Body of pancreas (tissue), 4 donors: ENCODE measurements around the gene KCNJ10. TPM values are rescaled to one million over a fixed set of nuclear protein-coding genes. Genes with fewer than 3 reads are reported as not detected.

Source experiments
- ATAC-seq: fragments of 150-250 bp; one replicate; pipeline ENCODE4 v1.9.1; 2016
- DNase-seq, 4 donors: peaks; one replicate each; pipeline ENCODE4 v3.0.0-alpha.2; 2019
- H3K27ac ChIP-seq, 4 donors: fragments of 200-600 bp; sonication (generic); 1 replicate in 3 of 4; 2 replicates in 1 of 4; pipeline versions ENCODE4 v1.5.1 to v1.6.1; 2016 to 2019; ENCODE audit warnings: mild to moderate bottlenecking in 1 of 4, mixed read lengths in 1 of 4, moderate library complexity in 1 of 4
- H3K27me3 ChIP-seq, 2 donors: fragments of 200-600 bp; sonication (generic); one replicate each; pipeline ENCODE4 v1.6.0; 2016; ENCODE audit warnings: mild to moderate bottlenecking in 1 of 2
- H3K36me3 ChIP-seq, 2 donors: fragments of 200-600 bp; sonication (generic); replicated peaks in 1 of 2; 2 replicates each; pipeline ENCODE4 v1.5.1; 2016; ENCODE audit warnings: low read depth in 2 of 2; ENCODE audit not compliant: insufficient read depth in 1 of 2
- H3K4me1 ChIP-seq: fragments of 200-600 bp; sonication (generic); one replicate; pipeline ENCODE4 v1.6.0; 2016
- H3K4me3 ChIP-seq, 2 donors: fragments of 200-600 bp; sonication (generic); 1 replicate in 1 of 2; 2 replicates in 1 of 2; pipeline ENCODE4 v1.5.1; 2016 to 2019
- H3K9me3 ChIP-seq, 3 donors: fragments of 200-600 bp; sonication (generic); 1 replicate in 2 of 3; 2 replicates in 1 of 3; pipeline ENCODE4 v1.5.1; 2016
- POLR2A ChIP-seq, 3 donors: fragments of 450-650 bp; IDR thresholded peaks; one replicate each; pipeline ENCODE4 v1.6.1; 2016; ENCODE audit warnings: antibody characterized with exemption in 3 of 3, mild to moderate bottlenecking in 2 of 3
- WGBS, 2 donors: methylation state at CpG; one replicate each; pipeline ENCODE4 v1.1.5; 2017; 5-methylcytosine and 5-hydroxymethylcytosine counted together
- intact Hi-C: fragments of 100-400 bp; cut with DNase I; formaldehyde crosslinking; loops from one replicate; pipeline ENCODE4 v1.15.1; 2023
- total RNA-seq, 2 donors: library from RNA; depleted of rRNA; stranded (reverse); fragments of >200 nt; gene quantifications; one replicate each; pipeline ENCODE4 v1.1.0, GENCODE V29; 2016
- TF ChIP-seq, protein P1 (sequence below), 7 experiments: fragments of 450-650 bp in 4 of 7; fragments of 200-600 bp in 3 of 7; sonication (generic) in 3 of 7; IDR thresholded peaks; one replicate each; pipeline ENCODE4 v1.5.1; 2016 to 2019; ENCODE audit warnings: antibody characterized with exemption in 7 of 7

The KCNJ10 gene
- total RNA-seq, 2 donors from 2014 or later = not detected

DNA sequence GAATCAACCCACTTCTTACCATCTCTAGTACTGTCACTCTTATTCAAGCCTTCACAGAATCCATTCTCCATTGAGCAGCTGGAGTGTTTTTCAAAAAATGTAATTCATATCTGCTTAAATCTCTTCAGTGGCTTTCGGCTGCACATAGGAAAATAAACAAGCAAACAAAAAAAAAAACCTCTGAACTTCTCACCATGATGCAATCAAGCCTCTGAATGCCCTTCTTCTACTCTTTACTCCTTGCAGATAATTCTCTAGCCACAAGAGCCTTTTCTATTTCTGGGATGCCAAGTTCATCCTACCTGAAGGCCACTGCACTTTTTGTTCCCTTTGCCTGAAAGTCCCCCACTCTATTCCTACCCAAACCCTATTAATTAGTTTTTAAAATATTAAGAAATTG is 52.4 kb downstream of the KCNJ10 start:
- Histone ChIP-seq H3K27me3 (no peaks in the 10 kb centered on the region), H3K9me3 (no peaks in the 10 kb centered on the region), H3K27ac (no peak overlapping the region), H3K4me1 (no peaks in the 10 kb centered on the region), H3K4me3 (no peak overlapping the region), H3K36me3 (no peaks in the 10 kb centered on the region)
- intact Hi-C loops = no loop called here
- no peak for DNase-seq
- no peak for ATAC-seq
- WGBS, 2 donors = 38 to 59% methylated on average over 1 of the region's 1 CpG
- TF ChIP-seq, protein P1, sequence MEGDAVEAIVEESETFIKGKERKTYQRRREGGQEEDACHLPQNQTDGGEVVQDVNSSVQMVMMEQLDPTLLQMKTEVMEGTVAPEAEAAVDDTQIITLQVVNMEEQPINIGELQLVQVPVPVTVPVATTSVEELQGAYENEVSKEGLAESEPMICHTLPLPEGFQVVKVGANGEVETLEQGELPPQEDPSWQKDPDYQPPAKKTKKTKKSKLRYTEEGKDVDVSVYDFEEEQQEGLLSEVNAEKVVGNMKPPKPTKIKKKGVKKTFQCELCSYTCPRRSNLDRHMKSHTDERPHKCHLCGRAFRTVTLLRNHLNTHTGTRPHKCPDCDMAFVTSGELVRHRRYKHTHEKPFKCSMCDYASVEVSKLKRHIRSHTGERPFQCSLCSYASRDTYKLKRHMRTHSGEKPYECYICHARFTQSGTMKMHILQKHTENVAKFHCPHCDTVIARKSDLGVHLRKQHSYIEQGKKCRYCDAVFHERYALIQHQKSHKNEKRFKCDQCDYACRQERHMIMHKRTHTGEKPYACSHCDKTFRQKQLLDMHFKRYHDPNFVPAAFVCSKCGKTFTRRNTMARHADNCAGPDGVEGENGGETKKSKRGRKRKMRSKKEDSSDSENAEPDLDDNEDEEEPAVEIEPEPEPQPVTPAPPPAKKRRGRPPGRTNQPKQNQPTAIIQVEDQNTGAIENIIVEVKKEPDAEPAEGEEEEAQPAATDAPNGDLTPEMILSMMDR (IDR thresholded peaks at IDR 0.05) = no peak
- TF ChIP-seq POLR2A (IDR thresholded peaks at IDR 0.05) = no peak

DNA sequence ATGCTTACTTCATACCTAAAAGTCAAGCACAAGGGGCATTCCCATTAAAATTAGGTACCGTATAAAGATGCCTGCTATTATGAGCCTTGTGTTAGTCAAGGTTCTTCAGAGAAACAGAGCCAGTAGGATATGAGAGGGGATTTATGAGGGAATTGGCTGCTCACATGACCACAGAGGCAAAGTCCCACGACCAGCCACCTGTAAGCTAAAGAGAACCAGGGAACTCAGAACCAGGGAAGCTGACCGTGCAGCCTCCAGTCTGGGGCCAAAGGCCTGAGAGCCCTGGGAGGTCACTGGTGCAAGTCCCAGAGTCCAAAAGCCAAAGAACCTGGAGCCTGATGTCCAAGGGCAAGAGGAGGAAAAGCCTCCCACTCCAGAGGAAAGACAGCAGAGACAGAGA is 58.2 kb downstream of the KCNJ10 start:
- no peaks in the 10 kb centered on the region for H3K27me3 ChIP-seq
- TF ChIP-seq POLR2A (IDR thresholded peaks at IDR 0.05) = no peak
- TF ChIP-seq, protein P1 (IDR thresholded peaks at IDR 0.05) = no peak
- no peak overlapping the region for H3K4me3 ChIP-seq
- WGBS, 2 donors = 55 to 73% methylated on average over 3 of the region's 3 CpGs
- no peaks in the 10 kb centered on the region for H3K36me3 ChIP-seq
- no peak for DNase-seq
- ATAC-seq = no peak
- no peaks in the 10 kb centered on the region for H3K4me1 ChIP-seq
- intact Hi-C loops = loop anchor here (5.0 kb wide), 1 partner anchor 214 kb away; no protein-coding TSS in a partner anchor
- no peak overlapping the region for H3K27ac ChIP-seq
- H3K9me3 ChIP-seq = no peaks in the 10 kb centered on the region

DNA sequence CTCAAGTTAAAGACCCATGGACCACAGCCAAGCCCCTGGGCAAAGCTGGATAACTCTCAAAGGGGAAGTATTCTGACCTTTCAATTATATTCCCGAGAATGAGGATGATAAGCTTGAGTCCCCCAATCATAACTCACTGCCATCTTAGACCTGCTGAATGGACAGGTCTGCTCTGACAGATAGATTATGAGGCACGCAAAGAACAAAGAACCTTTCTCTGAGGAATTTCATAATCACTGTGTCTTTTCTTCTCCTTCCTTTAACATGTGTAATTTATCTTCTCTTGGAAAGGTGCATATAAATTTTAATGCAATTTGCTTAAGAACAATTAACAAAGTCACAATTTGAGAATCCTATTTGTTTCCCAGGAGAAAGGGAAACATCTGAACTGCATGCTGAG is 60.2 kb downstream of the KCNJ10 start:
- Histone ChIP-seq H3K27ac (no peak overlapping the region), H3K4me1 (no peaks in the 10 kb centered on the region), H3K9me3 (no peaks in the 10 kb centered on the region), H3K4me3 (no peak overlapping the region), H3K27me3 (no peaks in the 10 kb centered on the region), H3K36me3 (no peaks in the 10 kb centered on the region)
- intact Hi-C loops = loop anchor here (5.0 kb wide), 1 partner anchor 212 kb away; no protein-coding TSS in a partner anchor
- DNase-seq (no peak), ATAC-seq (no peak)
- 27 to 31% methylated on average over 2 of the region's 2 CpGs for WGBS, 2 donors
- TF ChIP-seq, protein P1 (IDR thresholded peaks at IDR 0.05) = no peak
- TF ChIP-seq POLR2A (IDR thresholded peaks at IDR 0.05) = no peak

DNA sequence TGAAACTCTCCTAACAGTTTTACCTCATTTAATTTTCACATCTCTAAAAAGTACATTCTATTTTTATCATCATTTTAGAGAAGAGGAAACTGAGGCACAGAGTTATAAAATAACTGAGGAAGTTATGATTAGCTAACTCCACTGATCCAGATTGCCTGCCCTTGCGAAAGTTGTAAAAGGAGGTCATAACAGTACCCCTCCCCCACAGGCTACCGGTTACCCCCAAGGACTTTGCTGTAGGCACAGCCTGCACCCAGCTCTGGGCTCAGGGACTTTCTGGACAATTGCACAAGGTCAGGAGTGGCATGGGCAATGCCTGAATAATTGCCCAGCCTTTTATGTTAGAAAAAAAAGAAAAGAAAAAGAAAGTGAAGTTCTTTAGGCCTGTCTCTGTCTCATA is 60.9 kb downstream of the KCNJ10 start:
- ATAC-seq (no peak), DNase-seq (no peak)
- no peak overlapping the region for H3K4me3 ChIP-seq
- no peaks in the 10 kb centered on the region for H3K36me3 ChIP-seq
- intact Hi-C loops = no loop called here
- TF ChIP-seq POLR2A (IDR thresholded peaks at IDR 0.05) = no peak
- TF ChIP-seq, protein P1 (IDR thresholded peaks at IDR 0.05) = no peak
- no peaks in the 10 kb centered on the region for H3K27me3 ChIP-seq
- no peaks in the 10 kb centered on the region for H3K9me3 ChIP-seq
- 31 to 55% methylated on average over 2 of the region's 2 CpGs for WGBS, 2 donors
- H3K4me1 ChIP-seq = no peaks in the 10 kb centered on the region
- H3K27ac ChIP-seq = no peak overlapping the region

DNA sequence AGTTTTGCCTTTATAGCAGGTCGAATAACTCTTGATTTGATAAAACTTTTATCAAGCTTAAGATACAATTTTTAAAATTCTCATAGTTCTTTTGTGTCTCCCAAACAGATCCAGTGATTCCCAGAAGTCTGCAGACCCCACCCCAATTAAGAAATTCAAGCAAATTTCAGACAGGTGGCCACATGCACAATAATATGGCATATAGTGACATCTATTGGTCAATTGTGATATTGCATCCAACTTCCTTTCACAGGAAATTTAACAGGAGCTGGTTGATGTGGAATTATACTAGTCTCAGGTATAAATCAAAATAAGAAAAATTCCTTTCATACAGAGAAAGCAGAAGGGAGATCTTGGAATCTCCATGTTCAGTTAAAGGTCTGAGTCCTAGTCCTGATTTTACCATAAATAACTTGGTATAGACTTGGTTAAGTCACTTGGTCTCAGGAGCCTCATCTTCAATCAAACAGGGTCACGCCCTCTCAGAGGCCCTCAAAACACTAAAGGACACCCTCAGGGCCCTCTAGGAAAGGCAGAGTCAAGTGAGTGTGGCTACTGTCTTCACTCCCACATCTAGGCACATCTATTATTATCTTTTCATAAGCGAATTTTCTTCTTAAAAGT is 62.3 kb downstream of the KCNJ10 start:
- Histone ChIP-seq H3K27me3 (no peaks in the 10 kb centered on the region), H3K27ac (no peak overlapping the region), H3K4me1 (no peaks in the 10 kb centered on the region), H3K4me3 (no peak overlapping the region), H3K9me3 (no peaks in the 10 kb centered on the region), H3K36me3 (no peaks in the 10 kb centered on the region)
- DNase-seq (no peak), ATAC-seq (peak; percentile 27)
- TF ChIP-seq POLR2A (IDR thresholded peaks at IDR 0.05) = no peak
- TF ChIP-seq, protein P1 (IDR thresholded peaks at IDR 0.05) = peak; percentile 59 to 87 (median 79)
- 58 to 66% methylated on average over 3 of the region's 3 CpGs for WGBS, 2 donors
- intact Hi-C loops = no loop called here
